HepG2 (cell line): ENCODE results near the gene MPV17L. TPM values are rescaled to one million over a fixed set of nuclear protein-coding genes. Genes with fewer than 3 reads are reported as not detected.

Experiments
- GPN1 ChIP-seq: sonication (generic); formaldehyde crosslinking; IDR thresholded peaks from 2 replicates; pipeline ENCODE4 v1.5.1; 2020; ENCODE audit warnings: missing genetic modification reagents, borderline replicate concordance
- LCORL ChIP-seq, 2 experiments: fragments of 450-650 bp in 1 of 2; sonication (generic) in 1 of 2; formaldehyde crosslinking in 1 of 2; IDR thresholded peaks; 2 replicates each; pipeline versions ENCODE4 v1.5.0 to v1.6.1; 2017 to 2020; ENCODE audit warnings: antibody characterized with exemption in 1 of 2, missing genetic modification reagents in 1 of 2
- MATR3 ChIP-seq: sonication (generic); formaldehyde crosslinking; IDR thresholded peaks from 2 replicates; pipeline ENCODE4 v1.4.0; 2020; ENCODE audit warnings: missing genetic modification reagents
- MTA1 ChIP-seq: sonication (generic); formaldehyde crosslinking; IDR thresholded peaks from 2 replicates; pipeline ENCODE4 v1.4.0; 2020; ENCODE audit warnings: missing genetic modification reagents, mild to moderate bottlenecking, borderline replicate concordance
- SUZ12 ChIP-seq: fragments of 150-350 bp; IDR thresholded peaks from 2 replicates; pipeline ENCODE4 v1.6.1; 2014; ENCODE audit warnings: low read depth, low read length
- ZC3H13 ChIP-seq: sonication (generic); formaldehyde crosslinking; IDR thresholded peaks from 2 replicates; pipeline ENCODE4 v1.8.1; 2023; ENCODE audit warnings: mild to moderate bottlenecking, missing genetic modification reagents, moderate library complexity
- ZEB1 ChIP-seq: IDR thresholded peaks from 2 replicates; pipeline ENCODE4 v1.6.1; 2012; ENCODE audit warnings: mild to moderate bottlenecking, low read depth, inconsistent platforms; ENCODE audit not compliant: insufficient replicate concordance
- ZKSCAN5 ChIP-seq: sonication (generic); formaldehyde crosslinking; IDR thresholded peaks from 2 replicates; pipeline ENCODE4 v1.5.1; 2020; ENCODE audit warnings: mild to moderate bottlenecking, missing genetic modification reagents
- ZNF337 ChIP-seq: sonication (generic); formaldehyde crosslinking; IDR thresholded peaks from 2 replicates; pipeline ENCODE4 v1.5.1; 2020; ENCODE audit warnings: missing genetic modification reagents, low read depth, mild to moderate bottlenecking, borderline replicate concordance
- polyA plus RNA-seq, 8 experiments: library from polyadenylated mRNA; depleted of rRNA in 3 of 8; stranded (reverse) in 7 of 8; unstranded in 1 of 8; fragments of >200 nt; fragmentation: Illumina TruSeq in 4 of 8; extraction: Trizol in 4 of 8; gene quantifications; 2 replicates each; pipeline versions ENCODE4 v1.2.1 to v1.2.3, GENCODE V29; 2011 to 2016; ENCODE audit warnings: low read depth in 4 of 8, missing spikeins in 1 of 8, mixed read lengths in 1 of 8; ENCODE audit not compliant: insufficient read depth in 1 of 8
- total RNA-seq, 5 experiments: library from RNA; depleted of rRNA; stranded (reverse); fragments of >200 nt; fragmentation: Illumina TruSeq; extraction: Trizol; gene quantifications; 2 replicates each; pipeline ENCODE4 v1.2.3, GENCODE V29; 2016; ENCODE audit warnings: low read depth in 1 of 5
- TF ChIP-seq, protein P1 (sequence below): sonication (generic); formaldehyde crosslinking; conservative IDR thresholded peaks from 2 replicates; pipeline ENCODE4 v1.8.1; 2023; ENCODE audit warnings: missing genetic modification reagents
- TF ChIP-seq, protein P2 (sequence below): fragments of 450-650 bp; IDR thresholded peaks from 2 replicates; pipeline ENCODE4 v1.6.1; 2016
- TF ChIP-seq, protein P3 (sequence below): sonication (generic); formaldehyde crosslinking; IDR thresholded peaks from 2 replicates; pipeline ENCODE4 v1.4.0; 2020; ENCODE audit warnings: missing genetic modification reagents
- TF ChIP-seq, protein P4 (sequence below): sonication (generic); formaldehyde crosslinking; IDR thresholded peaks from 2 replicates; pipeline ENCODE4 v1.9.0; 2021; ENCODE audit warnings: missing genetic modification reagents, borderline replicate concordance
- TF ChIP-seq, protein P5 (sequence below): sonication (generic); formaldehyde crosslinking; IDR thresholded peaks from 2 replicates; pipeline ENCODE4 v1.8.1; 2023; ENCODE audit warnings: mild to moderate bottlenecking, inconsistent platforms, moderate library complexity, missing genetic modification reagents, borderline replicate concordance
- TF ChIP-seq, protein P6 (sequence below): sonication (generic); formaldehyde crosslinking; IDR thresholded peaks from 2 replicates; pipeline ENCODE4 v1.9.0; 2021; ENCODE audit warnings: missing genetic modification reagents, mild to moderate bottlenecking, borderline replicate concordance
- TF ChIP-seq, protein P7 (sequence below): fragments of 450-650 bp; IDR thresholded peaks from 2 replicates; pipeline ENCODE4 v1.6.1; 2017; ENCODE audit warnings: mild to moderate bottlenecking

The MPV17L gene
- total and polyA plus RNA-seq, 2 of the 13 experiments (the other 11 are each of a cell fraction or from before 2014, with no cell fraction given): 34.7 to 63.8 TPM

DNA sequence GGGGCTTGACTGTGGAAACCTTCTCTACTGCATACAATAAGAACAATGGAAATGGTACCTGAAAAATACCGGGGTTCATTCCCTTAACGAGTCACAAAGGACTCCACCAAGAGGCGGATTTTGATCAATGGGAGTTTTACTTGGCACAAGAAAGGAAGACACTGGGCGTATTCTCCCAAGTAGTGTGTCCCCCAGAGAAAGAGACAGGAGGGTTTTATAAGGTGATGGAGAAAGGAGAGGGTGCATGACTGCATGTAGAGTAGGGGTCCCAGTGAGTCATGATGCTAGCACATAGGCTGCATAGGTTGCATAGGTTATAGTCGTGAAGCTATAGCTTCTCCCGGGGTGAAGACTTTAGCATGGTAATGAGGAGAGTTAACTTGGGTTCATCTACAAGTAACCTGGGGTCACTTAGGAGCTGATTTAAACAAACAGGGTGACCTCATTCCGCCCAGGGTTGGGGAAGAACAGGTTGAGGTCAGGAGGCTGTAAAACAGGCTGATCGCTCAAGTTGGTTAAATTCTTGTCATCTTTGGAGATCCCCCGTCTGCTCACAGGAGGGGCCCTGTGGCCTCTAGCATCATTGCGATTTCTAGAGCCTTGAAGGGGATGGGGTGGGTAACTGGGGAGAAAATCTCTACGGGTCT, 1.5 kb downstream of the MPV17L start (continued):
- TF ChIP-seq, protein P1, sequence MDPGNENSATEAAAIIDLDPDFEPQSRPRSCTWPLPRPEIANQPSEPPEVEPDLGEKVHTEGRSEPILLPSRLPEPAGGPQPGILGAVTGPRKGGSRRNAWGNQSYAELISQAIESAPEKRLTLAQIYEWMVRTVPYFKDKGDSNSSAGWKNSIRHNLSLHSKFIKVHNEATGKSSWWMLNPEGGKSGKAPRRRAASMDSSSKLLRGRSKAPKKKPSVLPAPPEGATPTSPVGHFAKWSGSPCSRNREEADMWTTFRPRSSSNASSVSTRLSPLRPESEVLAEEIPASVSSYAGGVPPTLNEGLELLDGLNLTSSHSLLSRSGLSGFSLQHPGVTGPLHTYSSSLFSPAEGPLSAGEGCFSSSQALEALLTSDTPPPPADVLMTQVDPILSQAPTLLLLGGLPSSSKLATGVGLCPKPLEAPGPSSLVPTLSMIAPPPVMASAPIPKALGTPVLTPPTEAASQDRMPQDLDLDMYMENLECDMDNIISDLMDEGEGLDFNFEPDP (CRISPR knock-in tag): 0 out of 2 replicates have a peak, but pooled peaks have one; percentile 76
- TF ChIP-seq MTA1 (CRISPR knock-in tag) (no peak), MATR3 (CRISPR knock-in tag) (no peak), LCORL (IDR thresholded peaks at IDR 0.05) (no peak), LCORL (CRISPR knock-in tag; IDR thresholded peaks at IDR 0.05) (no peak), ZNF337 (CRISPR knock-in tag) (no peak), GPN1 (no peak), ZKSCAN5 (CRISPR knock-in tag) (no peak), ZC3H13 (CRISPR knock-in tag) (no peak), SUZ12 (no peak), ZEB1 (no peak)
- TF ChIP-seq, protein P2, sequence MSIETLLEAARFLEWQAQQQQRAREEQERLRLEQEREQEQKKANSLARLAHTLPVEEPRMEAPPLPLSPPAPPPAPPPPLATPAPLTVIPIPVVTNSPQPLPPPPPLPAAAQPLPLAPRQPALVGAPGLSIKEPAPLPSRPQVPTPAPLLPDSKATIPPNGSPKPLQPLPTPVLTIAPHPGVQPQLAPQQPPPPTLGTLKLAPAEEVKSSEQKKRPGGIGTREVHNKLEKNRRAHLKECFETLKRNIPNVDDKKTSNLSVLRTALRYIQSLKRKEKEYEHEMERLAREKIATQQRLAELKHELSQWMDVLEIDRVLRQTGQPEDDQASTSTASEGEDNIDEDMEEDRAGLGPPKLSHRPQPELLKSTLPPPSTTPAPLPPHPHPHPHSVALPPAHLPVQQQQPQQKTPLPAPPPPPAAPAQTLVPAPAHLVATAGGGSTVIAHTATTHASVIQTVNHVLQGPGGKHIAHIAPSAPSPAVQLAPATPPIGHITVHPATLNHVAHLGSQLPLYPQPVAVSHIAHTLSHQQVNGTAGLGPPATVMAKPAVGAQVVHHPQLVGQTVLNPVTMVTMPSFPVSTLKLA: 0 out of 2 replicates have a peak, but pooled peaks have one; percentile 3
- TF ChIP-seq, protein P3, sequence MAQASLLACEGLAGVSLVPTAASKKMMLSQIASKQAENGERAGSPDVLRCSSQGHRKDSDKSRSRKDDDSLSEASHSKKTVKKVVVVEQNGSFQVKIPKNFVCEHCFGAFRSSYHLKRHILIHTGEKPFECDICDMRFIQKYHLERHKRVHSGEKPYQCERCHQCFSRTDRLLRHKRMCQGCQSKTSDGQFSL (CRISPR knock-in tag): no peak
- TF ChIP-seq, protein P4, sequence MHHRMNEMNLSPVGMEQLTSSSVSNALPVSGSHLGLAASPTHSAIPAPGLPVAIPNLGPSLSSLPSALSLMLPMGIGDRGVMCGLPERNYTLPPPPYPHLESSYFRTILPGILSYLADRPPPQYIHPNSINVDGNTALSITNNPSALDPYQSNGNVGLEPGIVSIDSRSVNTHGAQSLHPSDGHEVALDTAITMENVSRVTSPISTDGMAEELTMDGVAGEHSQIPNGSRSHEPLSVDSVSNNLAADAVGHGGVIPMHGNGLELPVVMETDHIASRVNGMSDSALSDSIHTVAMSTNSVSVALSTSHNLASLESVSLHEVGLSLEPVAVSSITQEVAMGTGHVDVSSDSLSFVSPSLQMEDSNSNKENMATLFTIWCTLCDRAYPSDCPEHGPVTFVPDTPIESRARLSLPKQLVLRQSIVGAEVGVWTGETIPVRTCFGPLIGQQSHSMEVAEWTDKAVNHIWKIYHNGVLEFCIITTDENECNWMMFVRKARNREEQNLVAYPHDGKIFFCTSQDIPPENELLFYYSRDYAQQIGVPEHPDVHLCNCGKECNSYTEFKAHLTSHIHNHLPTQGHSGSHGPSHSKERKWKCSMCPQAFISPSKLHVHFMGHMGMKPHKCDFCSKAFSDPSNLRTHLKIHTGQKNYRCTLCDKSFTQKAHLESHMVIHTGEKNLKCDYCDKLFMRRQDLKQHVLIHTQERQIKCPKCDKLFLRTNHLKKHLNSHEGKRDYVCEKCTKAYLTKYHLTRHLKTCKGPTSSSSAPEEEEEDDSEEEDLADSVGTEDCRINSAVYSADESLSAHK (CRISPR knock-in tag): no peak
- TF ChIP-seq, protein P5, sequence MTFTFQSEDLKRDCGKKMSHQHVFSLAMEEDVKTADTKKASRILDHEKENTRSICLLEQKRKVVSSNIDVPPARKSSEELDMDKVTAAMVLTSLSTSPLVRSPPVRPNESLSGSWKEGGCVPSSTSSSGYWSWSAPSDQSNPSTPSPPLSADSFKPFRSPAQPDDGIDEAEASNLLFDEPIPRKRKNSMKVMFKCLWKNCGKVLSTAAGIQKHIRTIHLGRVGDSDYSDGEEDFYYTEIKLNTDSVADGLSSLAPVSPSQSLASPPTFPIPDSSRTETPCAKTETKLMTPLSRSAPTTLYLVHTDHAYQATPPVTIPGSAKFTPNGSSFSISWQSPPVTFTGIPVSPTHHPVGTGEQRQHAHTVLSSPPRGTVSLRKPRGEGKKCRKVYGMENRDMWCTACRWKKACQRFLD: 0 out of 2 replicates have a peak, but pooled peaks have one; percentile 24
- TF ChIP-seq, protein P6, sequence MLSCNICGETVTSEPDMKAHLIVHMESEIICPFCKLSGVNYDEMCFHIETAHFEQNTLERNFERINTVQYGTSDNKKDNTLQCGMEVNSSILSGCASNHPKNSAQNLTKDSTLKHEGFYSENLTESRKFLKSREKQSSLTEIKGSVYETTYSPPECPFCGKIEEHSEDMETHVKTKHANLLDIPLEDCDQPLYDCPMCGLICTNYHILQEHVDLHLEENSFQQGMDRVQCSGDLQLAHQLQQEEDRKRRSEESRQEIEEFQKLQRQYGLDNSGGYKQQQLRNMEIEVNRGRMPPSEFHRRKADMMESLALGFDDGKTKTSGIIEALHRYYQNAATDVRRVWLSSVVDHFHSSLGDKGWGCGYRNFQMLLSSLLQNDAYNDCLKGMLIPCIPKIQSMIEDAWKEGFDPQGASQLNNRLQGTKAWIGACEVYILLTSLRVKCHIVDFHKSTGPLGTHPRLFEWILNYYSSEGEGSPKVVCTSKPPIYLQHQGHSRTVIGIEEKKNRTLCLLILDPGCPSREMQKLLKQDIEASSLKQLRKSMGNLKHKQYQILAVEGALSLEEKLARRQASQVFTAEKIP (CRISPR knock-in tag): no peak
- TF ChIP-seq, protein P7, sequence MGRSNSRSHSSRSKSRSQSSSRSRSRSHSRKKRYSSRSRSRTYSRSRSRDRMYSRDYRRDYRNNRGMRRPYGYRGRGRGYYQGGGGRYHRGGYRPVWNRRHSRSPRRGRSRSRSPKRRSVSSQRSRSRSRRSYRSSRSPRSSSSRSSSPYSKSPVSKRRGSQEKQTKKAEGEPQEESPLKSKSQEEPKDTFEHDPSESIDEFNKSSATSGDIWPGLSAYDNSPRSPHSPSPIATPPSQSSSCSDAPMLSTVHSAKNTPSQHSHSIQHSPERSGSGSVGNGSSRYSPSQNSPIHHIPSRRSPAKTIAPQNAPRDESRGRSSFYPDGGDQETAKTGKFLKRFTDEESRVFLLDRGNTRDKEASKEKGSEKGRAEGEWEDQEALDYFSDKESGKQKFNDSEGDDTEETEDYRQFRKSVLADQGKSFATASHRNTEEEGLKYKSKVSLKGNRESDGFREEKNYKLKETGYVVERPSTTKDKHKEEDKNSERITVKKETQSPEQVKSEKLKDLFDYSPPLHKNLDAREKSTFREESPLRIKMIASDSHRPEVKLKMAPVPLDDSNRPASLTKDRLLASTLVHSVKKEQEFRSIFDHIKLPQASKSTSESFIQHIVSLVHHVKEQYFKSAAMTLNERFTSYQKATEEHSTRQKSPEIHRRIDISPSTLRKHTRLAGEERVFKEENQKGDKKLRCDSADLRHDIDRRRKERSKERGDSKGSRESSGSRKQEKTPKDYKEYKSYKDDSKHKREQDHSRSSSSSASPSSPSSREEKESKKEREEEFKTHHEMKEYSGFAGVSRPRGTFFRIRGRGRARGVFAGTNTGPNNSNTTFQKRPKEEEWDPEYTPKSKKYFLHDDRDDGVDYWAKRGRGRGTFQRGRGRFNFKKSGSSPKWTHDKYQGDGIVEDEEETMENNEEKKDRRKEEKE: no peak
